GM19455 (cell line): ENCODE results near the gene ADCY1.

ENCODE experiments used
- ATAC-seq: cut with Tn5 transposase; IDR thresholded peaks from one replicate; pipeline ENCODE4 v1.9.1; 2021; ENCODE audit not compliant: unreplicated experiment

ADCY1 gene

GRCh38 chr7:45623157-45623556 lies 49.0 kb downstream of the ADCY1 start:
- no peak for ATAC-seq

- no peak for ATAC-seq
These were observed 49.7 kb downstream of the ADCY1 start for GRCh38 chr7:45623740-45624391.

GRCh38 chr7:45624392-45624760 lies 50.2 kb downstream of the ADCY1 start:
- ATAC-seq, result no peak

- no peak for ATAC-seq
These were observed 50.9 kb downstream of the ADCY1 start for GRCh38 chr7:45625067-45625466.

DNA sequence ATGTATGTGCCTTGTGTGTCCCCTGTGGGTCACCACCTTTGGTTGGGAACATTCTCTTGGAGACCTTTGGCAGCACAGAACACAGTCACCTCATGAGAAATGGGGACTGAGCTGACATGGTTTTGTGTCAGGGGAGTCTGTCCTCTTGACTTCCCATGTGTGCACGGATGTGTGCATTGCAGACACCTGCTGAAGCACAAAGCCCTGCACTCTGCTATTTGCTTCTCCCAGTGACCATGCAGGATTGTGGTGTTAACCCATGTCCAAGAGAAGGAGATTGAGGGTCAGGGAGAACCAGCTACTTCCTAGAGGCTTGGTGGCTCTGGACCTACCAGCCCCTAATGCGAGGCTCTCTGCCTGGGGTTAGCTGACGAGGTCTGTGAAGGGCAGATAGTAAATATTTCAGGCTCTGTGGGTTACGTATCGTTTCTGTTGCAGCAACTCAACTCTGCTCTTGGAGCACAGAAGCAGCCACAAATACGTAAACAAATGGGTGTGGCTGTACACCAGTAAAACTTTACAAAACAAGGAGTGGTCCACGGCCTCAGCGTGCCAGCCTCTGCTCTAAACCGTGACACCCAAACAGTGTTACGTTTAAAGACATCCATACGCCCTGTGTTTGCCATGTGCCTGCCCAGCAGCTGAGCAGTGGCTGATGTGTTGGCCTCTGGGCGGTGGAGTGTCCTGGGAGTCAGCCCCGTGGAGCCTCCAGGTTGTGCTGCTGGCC lies 51.7 kb downstream of the ADCY1 start:
- no peak for ATAC-seq

DNA sequence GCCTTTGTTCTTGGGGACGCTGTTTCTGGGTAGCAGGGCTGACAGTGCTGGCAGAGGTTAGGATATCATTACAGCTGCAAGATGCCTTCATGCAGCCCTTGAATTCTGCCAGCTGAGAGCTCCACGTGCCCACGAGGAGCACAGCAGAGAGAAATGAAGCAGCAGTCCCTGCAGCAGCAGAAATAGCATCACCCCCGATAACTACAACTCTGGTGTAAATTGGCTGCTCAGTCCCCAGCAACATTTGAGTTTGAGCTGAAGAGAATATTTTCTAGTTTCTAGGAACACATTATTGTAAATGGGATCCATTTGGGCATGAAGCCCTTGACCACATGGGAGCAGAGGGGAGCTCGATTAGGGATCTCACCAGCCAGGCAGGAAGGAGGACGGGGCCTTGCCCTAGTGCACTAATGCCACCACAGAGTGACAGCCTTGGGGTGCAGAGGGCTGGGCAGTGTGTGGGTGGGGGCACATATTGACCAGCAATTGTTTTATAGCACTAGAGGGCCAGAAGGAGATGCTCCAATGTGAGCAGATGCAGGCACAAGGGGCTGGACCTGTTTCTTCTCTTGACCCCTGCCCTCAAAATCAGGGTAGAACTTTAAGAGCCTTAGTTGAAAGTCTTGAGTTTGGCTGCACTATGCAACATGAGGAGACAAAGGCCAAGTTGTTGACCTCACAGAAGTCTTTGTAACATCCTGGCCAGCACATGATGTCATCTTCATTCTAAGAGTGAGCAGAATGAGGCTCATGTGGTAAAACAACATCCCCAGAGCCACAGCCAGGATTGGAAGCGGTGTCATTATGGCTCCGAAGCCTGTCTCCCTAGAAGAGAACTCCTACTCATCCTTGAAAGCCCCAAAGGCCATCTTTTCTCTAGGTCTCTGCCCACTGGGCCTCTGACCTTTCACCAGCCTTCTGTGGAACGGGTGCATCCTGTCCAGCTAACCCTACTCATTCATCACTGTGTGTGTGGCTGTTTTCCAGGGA lies 52.6 kb downstream of the ADCY1 start:
- ATAC-seq, result no peak

- no peak for ATAC-seq
These were observed 53.7 kb downstream of the ADCY1 start for GRCh38 chr7:45627691-45628456.

DNA sequence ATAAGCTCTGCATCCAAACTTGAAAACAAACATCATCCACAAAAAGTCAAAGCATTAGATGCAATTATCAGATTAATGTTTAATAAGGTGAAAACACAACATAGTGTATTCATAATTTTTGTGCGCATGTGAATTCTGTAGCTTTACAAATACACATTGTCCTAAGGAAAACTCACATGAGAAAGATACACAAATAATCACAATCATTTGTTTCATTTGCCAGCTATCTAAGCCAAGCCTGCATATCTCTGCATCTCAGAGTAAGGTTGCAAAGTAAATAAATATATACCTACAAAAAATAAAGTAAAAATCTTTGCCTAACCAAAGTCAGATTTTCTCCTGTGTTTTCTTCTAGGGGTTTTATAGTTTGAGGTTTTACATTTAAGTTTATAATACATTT lies 57.4 kb downstream of the ADCY1 start:
- ATAC-seq, result no peak

GRCh38 chr7:45636733-45637132 lies 62.6 kb downstream of the ADCY1 start:
- no peak for ATAC-seq

DNA sequence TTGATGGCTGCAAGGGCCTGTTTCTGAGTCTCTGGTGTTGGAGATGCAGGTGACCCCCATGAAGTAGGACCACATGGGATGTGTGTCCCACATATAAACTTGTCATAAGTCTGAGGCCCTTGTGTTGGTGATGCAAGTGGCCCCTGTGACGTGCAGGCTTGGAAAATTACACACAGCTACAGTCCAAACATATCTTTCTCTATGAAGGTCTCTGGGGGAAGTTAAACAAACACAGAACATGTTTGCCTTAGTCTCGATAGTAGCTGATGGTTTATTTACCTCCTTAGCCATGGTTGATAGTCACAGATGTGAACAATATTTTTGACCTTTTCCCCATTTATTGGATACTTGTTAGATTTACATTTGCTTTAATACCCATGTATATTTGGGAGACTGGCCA lies 64.7 kb downstream of the ADCY1 start:
- no peak for ATAC-seq

GRCh38 chr7:45642044-45642443 lies 67.9 kb downstream of the ADCY1 start:
- no peak for ATAC-seq

- peak; percentile 65 for ATAC-seq
These were observed 69.5 kb downstream of the ADCY1 start for GRCh38 chr7:45643630-45644029.

GRCh38 chr7:45644237-45644636 lies 70.1 kb downstream of the ADCY1 start:
- ATAC-seq, result no peak

GRCh38 chr7:45645141-45645969 lies 71.2 kb downstream of the ADCY1 start:
- ATAC-seq, result no peak

- no peak for ATAC-seq
These were observed 72.1 kb downstream of the ADCY1 start for GRCh38 chr7:45646207-45646821.

- no peak for ATAC-seq
These were observed 73.0 kb downstream of the ADCY1 start for GRCh38 chr7:45646996-45647825.

DNA sequence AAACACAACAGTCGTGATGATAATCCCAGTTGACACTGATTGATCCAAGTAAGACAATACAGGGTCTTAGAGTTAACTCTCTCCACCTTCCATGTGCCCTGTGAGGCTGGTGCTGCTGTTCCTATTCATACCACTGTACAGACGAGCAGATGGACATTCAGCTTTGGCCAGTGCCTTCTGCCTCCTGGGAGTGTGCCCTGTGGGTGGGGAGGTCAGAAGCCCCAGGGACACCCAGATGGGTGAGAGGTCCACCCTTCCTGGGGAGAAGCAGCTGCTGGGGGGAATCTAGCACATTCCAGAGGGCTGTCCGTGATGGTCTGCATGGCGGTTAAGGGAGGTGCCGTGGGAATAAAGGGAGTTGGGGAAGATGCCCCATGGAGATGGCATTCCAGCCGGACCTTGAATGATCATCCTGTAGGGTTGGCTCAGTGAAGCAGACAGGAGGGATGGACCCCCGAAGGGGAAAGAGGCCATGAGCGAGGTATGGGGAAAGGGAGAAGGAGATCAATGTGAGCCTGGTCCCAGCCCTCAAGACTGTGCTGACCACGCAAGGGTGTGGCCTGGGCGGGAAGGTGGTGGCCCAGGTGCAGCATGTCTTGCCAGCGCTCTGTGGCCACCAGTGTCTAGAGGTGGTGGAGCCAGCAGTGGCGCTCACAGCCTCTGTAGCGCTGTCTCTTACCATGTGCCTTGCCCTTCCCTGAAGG lies 74.0 kb downstream of the ADCY1 start:
- ATAC-seq, result no peak

GRCh38 chr7:45648671-45648995 lies 74.5 kb downstream of the ADCY1 start:
- no peak for ATAC-seq
